ENCODE results near the gene CXCL8.
"Not testable (repeated sequence)": the region's sequence is repeated elsewhere in the genome, so short reads cannot be mapped to it uniquely, and the experiment has no call there.

The CXCL8 gene

DNA sequence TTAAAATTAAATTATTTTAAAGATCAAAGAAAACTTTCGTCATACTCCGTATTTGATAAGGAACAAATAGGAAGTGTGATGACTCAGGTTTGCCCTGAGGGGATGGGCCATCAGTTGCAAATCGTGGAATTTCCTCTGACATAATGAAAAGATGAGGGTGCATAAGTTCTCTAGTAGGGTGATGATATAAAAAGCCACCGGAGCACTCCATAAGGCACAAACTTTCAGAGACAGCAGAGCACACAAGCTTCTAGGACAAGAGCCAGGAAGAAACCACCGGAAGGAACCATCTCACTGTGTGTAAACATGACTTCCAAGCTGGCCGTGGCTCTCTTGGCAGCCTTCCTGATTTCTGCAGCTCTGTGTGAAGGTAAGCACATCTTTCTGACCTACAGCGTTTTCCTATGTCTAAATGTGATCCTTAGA is at the start of gene CXCL8:
CXCL8 (plus strand) TSS at position 217 of the 426 bp plus-strand sequence; CDS start at position 307, 90 bp downstream.
- DNase-seq (ENCODE audit: low read depth) = no peak

GRCh38 chr4:73691201-73691600 is 49.2 kb upstream of the CXCL8 start:
- DNase-seq (ENCODE audit: low read depth) = not testable (repeated sequence)

DNA sequence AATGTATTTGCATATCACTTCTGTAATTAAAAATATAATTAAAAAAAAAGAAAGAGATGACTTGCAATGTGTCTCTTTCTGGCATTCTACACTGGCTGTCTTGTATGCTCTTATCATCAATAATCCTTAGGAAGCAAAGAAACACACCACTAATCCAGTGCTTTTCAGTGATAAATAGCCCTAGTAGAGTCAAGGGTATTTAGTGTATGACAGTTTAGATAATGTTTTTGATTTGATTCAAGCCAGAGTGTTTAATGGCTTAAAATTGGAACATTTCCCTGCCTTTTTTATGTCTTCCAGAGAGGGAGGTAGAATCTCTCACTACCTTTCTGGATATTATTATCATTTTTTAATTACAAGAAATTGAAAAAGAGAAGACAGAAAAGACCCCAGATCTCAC is 48.6 kb upstream of the CXCL8 start:
- DNase-seq (ENCODE audit: low read depth) = no peak

DNA sequence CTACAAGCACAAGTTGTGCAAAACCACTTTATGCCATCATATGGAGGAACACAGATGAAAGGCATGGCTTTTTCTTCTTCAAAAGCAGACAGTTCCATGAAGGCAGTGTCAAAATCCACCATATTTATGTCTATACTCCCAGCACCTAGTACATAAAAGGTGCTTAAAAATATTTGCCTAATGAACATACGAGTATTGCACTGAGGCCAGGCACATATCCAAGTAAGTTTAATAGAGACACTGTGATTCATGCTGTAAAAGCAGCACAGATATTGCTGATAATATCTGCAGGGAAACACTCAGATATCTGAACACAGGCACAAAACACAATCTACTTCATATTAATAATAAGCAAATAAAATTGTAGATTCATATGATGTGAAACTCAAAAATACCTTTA is 48.1 kb upstream of the CXCL8 start:
- DNase-seq (ENCODE audit: low read depth) = no peak

DNA sequence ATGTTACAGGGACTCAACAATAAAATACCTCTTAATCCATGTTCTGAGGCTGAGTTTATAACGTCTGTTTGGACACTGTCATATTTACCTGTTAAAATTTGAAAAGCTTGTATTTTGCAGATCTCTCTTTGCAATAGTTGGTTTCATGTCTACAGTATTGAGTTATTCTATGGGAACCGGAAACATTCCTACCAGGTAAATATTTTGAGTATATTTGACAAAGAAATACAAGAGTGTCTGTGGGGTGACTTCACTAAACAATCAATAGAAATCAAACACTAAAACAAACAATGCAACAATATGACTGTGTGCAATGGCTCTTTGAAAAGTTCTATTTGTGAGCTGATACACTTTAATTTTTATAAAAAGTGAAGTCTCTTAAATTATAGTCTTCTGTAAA is 47.7 kb upstream of the CXCL8 start:
- DNase-seq (ENCODE audit: low read depth) = no peak

GRCh38 chr4:73693811-73694210 is 46.6 kb upstream of the CXCL8 start:
- DNase-seq (ENCODE audit: low read depth) = no peak

- DNase-seq (ENCODE audit: low read depth) = no peak
Measured at GRCh38 chr4:73698217-73698616, 42.2 kb upstream of the CXCL8 start.

DNA sequence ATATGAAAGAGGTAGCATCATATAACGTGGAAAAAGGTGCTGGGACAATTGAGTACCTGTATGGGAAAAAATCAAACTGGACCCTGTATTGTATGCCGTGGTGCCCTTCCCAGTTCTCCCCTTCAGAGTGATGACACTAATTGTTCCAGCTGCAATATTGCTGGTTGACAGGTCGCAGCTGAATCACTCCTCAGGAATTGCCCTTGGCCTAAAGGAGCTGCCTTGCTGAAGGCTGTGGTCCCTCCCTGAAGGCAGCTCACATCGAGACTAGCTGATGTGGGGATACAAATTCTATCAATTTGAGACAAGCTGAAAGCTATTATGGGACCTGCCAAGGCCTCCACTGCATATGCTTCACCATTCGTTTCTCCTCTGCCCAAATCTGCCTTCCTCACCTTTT is 39.3 kb upstream of the CXCL8 start:
- DNase-seq (ENCODE audit: low read depth) = no peak

DNA sequence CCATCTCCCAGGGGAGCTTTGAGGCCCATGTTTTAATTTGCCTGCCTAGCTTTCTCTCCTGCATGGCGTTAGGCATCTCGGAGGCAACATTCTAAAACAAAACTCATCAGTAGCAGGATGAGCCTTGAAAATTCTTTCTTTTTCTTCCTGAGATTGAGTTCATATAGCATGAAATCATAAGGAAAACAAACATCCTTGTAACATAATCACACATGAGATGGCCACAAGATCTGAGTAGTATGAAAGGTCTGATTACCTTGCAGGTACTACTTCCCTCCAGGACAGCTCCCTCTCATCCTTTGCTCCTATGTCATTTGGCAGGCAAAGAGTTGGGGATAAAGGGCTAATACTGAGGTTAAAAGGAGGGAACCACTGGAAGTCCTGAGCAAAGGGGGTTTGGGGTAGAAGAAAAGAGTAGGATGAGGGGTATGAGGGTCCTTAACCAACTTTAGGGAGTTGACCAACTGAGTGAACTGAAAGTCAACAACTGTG is 37.5 kb upstream of the CXCL8 start:
- no peak for DNase-seq (ENCODE audit: low read depth)

GRCh38 chr4:73703320-73703719 is 37.0 kb upstream of the CXCL8 start:
- DNase-seq (ENCODE audit: low read depth) = no peak

GRCh38 chr4:73704314-73705055 is 35.9 kb upstream of the CXCL8 start:
- no peak for DNase-seq (ENCODE audit: low read depth)

DNA sequence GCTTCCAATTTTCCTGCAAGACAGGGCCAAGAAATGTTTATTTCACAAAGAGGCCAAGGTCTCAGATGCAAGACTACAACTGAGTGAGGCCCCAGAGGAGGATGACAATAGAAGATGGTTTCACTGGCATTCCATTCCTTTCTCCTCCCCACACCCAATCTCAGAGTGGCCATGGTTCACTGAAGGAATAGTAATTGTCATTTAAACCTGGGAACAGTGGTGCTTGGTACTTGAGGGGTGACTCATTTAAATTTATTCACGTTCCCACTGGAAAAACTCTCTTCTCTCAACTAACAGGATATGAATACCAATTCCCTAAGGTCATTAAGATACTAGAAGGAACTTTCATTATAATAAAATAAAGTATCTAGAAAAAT is 35.3 kb upstream of the CXCL8 start:
- no peak for DNase-seq (ENCODE audit: low read depth)

DNA sequence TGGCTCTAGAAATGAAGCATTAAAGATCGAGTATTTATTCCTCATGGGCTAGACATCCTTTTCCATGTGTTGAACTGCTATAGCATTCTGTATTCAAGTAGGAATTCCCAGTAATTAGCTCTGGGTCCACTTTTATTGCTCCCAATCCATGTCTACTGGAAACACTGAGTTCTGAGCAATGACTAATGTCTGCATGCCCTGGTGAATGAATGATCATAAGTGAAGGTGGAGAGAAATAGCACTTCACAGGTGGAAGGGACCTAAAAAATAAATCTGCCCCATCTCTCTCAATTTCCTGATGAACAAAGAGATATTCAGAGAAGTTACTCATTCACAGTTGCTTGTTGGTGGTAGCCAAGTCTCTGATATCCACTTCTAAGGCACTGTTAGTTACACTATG is 34.6 kb upstream of the CXCL8 start:
- DNase-seq (ENCODE audit: low read depth) = no peak

DNA sequence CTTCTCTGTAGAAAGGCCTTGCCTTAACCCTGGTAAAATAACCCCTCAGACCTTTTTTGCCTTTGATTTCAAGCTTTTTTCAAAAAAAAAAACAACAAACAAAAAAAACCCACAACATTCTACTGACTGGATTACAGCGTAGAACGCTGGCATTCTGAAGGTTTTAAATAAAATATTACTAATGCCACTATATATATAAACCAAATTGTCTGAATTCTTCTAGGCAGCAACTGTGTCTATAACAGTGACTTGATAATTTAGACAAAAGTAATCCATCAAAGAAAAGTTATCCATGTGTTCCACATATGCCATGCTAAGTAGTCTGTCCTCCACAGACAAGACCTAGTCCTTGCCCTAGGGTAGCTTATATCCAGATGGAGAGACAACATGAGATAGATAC is 33.6 kb upstream of the CXCL8 start:
- no peak for DNase-seq (ENCODE audit: low read depth)

- no peak for DNase-seq (ENCODE audit: low read depth)
Measured at GRCh38 chr4:73707269-73707875, 33.0 kb upstream of the CXCL8 start.

DNA sequence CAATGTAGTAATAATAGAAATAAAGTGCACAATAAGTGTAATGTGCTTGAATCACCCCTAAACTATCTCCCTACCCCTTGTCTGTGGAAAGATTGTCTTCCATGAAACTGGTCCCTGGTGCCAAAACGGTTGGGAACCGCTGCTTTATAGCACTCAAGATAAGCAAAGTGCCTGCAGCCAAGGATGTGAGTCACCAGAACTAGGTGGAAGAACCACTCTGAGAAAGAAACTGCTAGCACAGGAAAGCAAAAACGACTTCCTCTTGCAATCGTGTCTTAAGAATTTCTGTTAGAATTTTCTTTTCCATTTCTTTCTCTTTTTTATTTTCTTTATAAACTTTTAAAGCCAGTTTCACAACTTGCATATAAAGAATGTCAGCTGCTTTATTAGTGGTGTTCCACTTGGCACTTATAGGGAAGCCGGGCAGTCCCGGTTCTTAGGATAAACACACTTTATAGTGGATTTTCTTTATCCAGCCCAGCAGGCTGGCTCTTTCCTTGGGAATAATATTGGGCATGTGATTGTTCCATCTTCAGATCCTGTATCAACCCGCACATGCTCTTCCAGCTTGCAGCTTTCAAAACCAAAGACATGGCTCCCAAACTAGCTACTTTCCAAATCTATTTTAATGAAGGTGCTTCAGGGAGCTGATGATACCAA is 32.3 kb upstream of the CXCL8 start:
- no peak for DNase-seq (ENCODE audit: low read depth)

- no peak for DNase-seq (ENCODE audit: low read depth)
Measured at GRCh38 chr4:73709451-73710033, 30.8 kb upstream of the CXCL8 start.

- DNase-seq (ENCODE audit: low read depth) = no peak
Measured at GRCh38 chr4:73710094-73710493, 30.3 kb upstream of the CXCL8 start.

GRCh38 chr4:73711989-73712388 is 28.4 kb upstream of the CXCL8 start:
- no peak for DNase-seq (ENCODE audit: low read depth)

DNA sequence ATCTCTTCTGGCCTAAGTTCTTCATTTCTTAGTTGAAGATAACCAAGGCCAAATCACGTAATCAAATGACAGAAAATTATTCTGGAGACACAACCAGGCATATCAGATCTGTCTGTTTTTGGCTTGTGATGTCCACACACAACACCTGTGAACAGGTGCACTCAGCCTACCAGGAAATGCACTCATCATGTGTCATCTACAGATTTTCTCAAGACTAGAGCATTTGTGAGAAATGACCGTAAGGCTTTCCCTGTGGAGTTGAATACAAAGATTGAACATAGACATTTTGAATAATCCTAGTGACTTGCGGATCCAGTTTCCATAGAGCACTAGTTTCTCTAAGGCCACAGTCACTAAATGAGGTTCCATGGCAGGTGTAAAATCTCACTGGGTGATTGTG is 26.7 kb upstream of the CXCL8 start:
- no peak for DNase-seq (ENCODE audit: low read depth)

GRCh38 chr4:73714647-73715046 is 25.7 kb upstream of the CXCL8 start:
- DNase-seq (ENCODE audit: low read depth) = no peak

GRCh38 chr4:73715659-73716058 is 24.7 kb upstream of the CXCL8 start:
- DNase-seq (ENCODE audit: low read depth) = no peak
